ENCODE data around the gene MBNL2.

Gene MBNL2

DNA sequence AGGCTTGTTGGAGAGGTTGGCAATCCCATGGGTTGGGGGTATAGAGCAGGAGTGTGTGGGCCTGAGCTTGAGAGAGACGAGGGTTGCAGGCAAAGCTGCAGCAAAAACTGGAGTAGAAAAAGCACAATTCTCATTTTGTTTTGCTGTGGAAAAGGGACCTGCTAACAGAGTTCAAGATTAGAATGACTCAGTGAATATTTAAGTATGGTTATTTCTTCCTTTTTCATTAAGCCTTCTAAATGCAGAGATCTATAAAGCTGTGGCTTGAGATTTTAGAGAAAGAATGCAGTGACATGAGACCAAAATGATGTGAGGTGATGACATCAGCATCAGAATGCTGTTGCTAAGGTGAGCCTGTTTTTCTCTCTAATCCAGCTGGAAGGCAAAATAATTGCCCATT is 10.8 kb upstream of the MBNL2 start:
- no peak for FAIRE-seq
- DNase-seq (ENCODE audit: low spot score) = no peak

DNA sequence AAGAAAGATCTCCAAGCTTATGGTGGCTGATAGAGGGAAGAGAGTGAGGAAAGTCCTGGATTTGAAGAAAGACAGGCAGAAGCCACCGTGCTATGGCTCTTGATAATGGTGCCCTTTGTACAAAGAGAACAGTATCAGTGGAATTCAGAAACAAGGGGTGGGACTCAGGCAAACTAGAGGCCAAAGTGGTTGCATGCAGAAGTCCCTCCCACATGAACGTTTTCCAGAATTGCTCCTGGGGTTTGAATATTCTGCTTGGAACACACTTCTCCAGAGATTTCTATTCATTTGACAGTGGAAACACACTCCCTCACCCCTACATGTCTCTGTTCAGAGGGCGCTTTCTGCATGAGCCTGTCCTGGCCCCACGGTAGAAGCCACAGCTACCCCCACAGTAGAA is 10.1 kb upstream of the MBNL2 start:
- DNase-seq (ENCODE audit: low spot score) (no peak), FAIRE-seq (no peak)

DNA sequence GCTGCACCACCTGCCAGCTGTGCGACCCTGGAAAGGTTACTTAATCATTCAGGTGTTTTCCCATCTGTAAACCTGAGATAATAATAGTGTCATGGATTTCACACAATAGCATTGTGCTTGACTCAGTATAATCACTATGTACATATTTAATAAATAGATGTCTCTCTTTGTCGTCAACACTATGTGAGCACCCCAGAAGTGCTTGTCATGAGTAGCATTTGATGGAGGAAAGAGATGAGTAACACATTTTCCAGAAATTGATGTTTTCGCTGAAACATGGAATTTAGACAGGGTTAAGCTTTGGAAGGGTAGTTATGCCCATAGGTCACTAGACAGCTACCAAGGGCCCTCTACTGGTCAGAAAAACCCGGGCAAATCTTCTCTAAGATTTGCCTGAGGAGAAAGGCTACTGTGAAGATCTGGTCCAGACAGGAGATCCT is 9.5 kb upstream of the MBNL2 start:
- FAIRE-seq (no peak), DNase-seq (ENCODE audit: low spot score) (no peak)

DNA sequence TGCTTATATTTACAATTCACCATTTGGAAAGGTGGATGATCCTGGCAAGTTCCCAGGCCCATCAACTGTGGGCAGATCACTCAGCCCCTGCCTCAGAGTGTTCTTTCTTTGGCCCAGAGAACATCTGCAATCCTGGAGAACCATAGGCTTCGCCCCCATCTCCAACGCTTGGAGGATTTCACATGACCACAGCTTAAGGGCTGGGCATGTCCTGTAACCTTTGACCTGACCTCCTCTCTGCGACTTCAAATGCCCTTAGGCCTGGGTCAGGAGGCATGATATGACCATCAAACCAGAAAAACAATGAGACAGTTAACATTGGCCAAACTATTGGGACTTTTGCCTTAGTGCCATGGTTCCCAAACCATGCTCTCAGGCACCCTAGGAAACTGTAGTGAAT is 7.2 kb upstream of the MBNL2 start:
- FAIRE-seq (no peak), DNase-seq (ENCODE audit: low spot score) (no peak)

DNA sequence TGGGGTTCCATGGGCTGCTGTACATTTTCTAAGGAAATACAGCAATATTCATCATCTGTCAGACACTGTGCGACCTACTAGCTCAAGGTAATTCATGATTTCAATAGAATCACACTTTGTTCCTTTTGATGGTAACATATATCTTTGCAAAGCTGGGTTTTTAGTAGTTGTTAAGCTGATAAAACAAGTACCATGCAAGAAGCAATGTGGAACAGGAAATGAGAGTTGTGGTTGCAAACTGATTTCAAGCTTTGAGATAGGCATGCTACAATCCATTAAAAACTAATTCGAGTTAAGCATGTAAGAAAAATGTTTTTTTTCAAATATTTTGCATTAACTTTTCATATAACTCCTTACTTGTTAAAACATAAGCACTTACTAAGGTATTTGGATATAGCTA is 6.8 kb upstream of the MBNL2 start:
- no peak for FAIRE-seq
- no peak for DNase-seq (ENCODE audit: low spot score)

DNA sequence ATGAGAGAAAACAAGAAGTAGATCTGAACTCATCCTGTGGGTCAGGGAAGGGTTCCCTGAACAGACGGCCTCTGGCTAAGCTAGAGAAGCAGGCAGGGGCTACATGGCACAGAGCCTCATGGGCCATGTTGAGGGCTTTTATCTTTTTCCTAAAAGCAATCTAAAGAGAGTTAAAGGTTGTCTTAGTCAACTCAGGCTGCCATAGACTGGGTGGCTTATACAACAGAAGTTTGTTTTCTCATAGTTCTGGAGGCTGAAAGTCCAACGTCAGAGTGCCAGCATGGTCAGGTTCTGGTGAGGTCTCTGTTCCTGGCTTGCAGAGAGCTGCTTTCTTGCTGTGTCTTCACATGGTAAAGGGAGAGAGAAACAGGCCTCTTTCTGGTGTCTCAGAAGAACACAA is 2.9 kb upstream of the MBNL2 start:
- FAIRE-seq (no peak), DNase-seq (ENCODE audit: low spot score) (no peak)

DNA sequence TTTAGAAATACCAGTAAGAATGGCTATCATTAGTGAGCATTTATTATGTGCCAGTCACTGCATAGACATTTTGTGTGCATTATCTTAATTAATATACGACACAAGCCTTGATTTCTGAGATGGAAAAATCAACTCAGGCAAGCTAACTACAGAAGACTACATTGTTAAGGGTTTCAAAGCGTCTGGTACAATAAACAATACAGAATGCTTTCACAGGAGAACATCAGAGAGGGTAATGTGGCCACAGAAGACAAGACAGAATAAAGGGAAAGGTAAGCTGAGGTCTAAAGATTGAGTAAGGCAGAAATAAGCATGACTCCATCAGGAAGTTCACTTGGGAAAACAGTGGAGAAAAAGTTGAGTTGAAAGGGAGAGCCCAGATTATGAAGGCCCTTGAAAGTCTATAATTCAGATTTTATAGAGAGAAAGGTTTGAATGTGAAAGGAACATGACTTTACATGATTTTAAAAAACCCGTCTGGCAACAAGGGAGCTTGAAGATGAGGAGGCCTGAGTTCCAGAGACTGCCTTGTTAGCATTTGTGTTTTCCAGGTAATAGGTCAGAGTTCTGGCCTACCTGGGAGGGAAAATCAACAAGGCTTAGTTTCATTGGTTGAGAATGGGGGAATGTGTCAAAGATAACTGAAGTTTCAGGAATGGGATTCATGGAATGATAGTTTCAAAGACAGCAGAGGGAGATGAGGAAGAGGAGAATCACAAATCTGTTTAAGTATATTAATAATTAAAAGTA is 1.8 kb upstream of the MBNL2 start:
- FAIRE-seq = no peak
- DNase-seq (ENCODE audit: low spot score) = no peak

DNA sequence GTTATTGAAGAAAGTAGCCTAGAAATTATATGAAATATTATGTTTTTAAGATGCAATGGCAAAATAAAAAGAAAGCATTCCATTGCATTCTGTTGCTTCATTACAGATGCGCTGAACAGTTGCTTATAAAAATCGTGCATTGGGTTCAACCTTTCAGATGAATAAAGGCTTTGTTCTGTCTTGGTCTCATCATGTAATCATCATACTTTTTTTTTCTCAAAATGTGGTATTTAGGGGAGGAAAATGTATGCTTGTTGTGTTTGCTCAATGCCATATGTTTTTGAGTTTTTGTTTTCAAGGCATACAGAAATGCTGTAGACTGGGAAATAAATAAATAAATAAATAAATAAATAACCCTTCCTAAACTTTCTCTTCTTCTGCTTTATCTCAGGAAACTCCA is 1.1 kb upstream of the MBNL2 start:
- DNase-seq (ENCODE audit: low spot score) (no peak), FAIRE-seq (no peak)

DNA sequence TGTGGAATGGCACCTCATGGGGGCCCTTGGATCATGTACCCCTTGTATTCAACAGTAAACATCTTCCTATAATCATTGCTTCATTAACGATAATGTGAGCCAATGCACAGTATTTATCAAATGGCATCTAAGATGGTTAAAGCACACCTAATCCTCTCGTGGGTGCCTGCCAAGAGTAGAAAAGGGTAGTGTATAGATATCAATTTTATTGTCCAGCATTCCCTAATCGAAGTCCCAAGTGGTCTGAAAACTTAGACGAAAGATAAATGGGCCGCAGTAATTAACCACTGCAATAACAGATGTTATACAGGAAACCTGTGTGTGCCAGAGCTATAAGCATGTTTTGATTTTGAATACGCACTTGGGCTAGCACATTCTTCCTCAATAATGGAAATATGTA is 667 bp upstream of the MBNL2 start:
- FAIRE-seq = no peak
- no peak for DNase-seq (ENCODE audit: low spot score)

DNA sequence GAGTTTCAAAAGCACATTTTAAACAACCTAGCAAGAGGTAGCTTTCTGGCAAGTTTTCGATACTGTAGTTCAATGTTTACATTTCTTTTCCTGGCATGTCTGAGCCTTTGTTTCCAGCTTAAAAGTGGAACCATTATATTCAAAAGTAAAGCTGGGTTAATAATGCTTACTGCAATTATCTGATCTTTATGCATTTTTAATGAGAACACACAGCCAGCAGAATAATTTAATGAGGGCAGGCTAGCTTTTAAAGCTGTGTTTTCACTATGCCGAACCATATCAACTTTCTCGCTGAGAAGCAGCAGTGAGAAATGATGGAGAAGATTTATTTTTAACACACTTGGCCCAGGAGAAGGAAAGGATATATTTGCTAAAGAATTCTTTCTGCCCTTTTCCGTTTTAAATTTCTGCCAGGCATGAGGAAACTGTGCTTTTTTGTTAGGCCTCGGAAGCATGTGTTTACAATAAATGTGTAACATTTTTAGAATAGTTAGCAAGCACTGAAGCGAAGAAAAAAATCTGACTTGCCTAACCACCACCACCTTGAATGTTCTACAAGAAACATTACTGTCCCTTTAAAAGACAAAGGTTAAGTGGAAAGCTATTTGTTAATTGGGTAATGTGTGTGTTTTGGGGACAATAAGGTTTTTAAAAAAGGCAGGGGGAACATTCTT is 1.0 kb downstream of the MBNL2 start:
- DNase-seq (ENCODE audit: low spot score) = no peak
- no peak for FAIRE-seq

DNA sequence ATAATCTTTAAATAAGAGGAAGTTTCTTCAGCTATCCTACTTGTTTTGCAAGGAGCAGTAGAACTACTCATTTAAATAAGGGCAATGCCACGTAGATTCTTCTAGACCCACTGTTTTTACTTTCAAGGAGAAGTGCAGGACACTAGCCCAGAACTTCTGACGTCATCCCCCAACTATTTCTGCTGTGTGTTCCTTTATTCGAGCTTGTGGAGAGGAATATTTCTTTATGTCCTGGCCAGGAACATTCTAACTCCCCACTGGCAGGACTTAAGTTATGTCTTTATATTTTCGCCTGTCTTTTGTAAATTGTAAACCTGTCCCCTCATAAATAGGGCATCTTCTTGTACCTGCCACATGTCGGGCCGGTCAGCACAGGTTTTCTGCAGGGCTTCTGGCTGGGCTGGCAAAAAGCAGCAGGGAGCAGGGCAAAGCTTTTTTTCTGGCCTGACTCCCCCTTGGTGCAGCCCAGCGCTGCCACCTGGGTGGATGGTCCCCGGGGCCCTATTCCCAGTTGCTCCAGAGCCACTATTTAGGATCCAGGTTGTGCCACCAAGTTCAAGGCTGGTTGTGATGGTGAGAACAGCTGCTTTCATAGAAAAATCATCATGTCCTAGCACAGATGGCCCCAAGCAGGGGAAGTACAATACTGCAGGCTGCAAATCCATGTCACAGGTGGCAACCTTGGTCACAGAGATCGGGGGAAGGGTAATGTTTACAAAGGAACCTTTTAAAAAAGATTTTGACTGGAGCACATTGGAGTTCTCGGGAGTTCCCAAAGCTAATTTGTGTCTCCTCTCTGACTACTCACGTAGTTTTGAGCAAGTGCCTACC is 1.8 kb downstream of the MBNL2 start:
- DNase-seq (ENCODE audit: low spot score) = peak; percentile 42
- no peak for FAIRE-seq

DNA sequence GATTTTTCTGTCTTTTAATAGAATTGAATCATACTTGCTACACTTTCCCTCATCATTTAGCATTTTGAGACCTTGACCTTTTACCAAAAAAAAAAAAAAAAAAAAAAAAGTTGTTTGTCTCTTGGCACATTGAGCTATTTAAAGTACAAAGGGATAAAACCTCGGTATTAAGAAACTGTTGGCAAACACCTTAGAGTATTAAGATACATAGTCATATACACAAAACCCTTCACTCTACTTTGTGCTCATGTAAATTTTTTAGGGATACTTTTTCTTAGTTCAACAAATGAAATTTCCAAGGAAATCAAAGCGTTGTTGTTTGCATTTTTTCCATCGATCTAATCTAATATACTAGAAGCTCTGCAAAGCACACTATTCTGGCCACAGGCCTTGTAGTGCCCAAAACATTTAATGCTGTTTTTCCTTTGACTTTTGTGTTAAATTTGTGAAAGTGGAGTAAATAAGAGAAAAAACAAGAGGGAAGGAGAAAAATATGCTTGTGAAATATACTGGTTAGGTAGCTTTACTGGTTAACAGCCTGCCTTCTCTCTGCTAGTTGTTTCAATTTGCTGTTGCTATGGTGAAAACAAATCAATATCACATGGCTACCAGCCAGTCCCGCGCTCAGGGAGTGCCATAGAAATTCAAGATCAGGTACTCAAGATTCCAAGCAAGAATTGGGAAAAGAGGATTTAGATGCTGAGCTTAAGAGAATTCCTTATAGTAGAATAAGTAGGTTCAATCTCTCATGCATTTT is 2.6 kb downstream of the MBNL2 start:
- no peak for FAIRE-seq
- DNase-seq (ENCODE audit: low spot score) = no peak

DNA sequence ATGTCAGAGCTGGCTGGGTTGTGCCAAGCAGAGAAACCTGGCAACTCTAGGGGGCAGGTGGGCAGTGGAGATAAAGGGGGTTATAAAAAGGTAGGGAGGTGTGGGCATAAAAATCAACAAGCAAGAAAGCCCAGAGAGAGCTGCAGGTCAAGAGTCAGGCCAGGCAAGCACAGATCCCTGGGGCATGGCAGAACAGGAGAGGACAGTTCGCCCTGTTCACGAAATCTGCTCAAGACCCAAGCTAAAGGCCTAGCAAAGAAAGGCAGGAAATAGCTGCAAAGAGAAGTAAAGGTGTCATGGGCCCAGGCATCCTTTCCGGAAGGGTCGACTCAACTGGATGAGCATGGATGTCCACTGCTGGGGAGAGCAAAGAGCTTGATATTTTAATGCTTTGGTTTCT is 3.4 kb downstream of the MBNL2 start:
- no peak for DNase-seq (ENCODE audit: low spot score)
- no peak for FAIRE-seq

DNA sequence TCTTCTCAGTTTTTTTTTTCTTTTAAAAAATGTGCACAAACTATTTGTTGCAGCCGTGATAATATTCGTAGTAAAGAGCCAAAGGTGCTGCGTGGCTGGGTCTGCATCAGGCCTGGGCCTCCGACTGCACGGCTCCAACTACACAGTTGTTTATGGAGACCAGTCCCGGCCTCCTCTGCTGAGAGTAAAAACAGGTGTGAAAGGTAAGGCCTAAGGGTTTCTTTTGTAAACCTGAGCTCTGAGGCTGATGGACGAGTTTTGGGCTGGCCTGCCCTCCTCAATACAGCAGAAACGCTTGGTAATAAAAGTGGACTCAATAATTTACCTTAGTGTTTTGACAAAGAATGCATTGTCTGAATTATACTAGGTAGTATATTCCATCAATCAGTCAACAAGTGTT is 3.9 kb downstream of the MBNL2 start:
- no peak for DNase-seq (ENCODE audit: low spot score)
- no peak for FAIRE-seq

DNA sequence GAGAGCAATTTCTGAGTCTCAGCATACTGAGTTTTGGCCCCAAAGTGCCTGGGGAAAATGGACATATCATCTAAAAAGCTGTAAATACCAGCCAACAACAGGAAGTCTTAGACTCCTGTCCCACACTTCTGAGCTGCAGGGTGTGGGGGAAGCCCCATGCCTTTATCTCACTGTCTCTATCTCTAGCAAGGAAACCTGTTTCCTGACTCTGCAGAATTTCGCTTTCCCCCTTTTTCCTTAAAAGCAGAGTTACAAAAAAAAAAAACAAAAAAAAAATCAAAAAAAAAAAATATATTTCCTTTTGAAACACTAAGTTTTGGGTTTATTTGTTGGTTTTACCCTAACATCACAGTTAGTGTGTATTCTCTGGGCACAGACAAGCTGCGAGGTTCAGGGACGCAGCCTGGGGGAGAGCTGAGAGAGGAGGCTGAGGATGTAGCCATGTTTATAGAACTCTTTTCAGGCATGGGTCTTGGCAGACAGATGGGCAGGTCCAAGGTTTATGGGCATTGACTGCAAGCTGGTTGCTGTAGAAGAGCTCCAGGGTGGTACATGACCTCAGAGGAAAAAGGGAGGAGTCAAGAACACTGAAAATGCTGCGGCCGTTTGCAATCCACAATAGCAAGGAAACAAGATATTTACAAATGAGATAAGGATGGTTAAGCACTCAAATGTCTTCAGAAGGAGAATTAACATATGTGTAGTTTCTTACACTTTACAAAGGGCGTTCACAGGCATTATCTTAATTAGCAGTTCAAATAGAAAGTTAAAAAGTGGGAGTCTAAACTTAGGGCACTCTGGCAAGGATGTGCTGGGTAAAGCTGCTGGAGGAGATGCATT is 4.9 kb downstream of the MBNL2 start:
- DNase-seq (ENCODE audit: low spot score) (no peak), FAIRE-seq (no peak)

DNA sequence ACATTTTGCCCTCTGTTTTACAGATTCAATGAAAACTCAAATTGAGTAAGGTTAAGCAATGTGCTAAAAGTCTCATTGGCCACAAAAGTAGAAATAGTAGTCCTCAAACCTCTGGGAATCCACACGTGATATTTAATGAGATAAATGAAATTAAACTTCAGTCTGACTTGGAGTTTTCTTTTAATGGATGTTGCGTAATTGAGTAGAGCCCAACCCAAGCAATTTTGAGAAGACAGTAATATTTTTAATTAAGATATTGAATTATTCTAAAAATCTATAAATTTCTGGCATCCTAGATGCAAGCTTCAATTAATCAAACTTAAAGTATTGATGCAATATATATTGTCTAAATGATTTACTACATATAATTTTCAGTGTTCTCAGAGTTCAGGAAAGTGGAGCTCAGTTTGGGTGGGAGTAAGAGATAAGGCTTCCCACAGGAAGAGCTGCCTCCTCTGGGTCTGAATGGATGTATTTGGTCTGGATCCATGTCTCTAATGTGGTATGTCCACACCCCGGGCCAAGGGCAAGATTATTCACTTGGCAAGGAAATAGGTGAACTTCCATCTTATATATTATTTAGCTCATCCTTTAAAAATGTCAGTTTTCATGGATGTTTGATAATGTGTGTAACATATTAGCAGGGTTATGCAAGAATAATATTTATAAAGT is 6.9 kb downstream of the MBNL2 start:
- no peak for FAIRE-seq
- no peak for DNase-seq (ENCODE audit: low spot score)

DNA sequence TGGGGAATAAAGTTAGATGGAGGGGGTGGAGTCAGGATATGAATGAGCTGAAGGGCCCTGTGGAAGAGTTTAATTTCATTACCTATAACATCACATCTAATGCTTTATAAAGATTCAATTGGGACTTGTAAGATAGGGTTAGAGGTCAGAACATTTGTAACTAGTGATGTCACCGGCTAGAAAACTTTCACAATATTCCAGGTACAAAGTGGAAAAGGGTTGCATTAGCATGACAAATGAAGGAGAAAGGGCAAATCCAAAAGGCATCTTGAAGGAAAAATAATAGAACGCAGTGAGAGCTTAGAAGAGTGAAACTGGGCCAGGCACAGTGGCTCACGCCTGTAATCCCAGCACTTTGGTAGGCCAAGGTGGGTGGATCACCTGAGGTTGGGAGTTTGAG is 7.6 kb downstream of the MBNL2 start:
- FAIRE-seq = no peak
- DNase-seq (ENCODE audit: low spot score) = no peak

DNA sequence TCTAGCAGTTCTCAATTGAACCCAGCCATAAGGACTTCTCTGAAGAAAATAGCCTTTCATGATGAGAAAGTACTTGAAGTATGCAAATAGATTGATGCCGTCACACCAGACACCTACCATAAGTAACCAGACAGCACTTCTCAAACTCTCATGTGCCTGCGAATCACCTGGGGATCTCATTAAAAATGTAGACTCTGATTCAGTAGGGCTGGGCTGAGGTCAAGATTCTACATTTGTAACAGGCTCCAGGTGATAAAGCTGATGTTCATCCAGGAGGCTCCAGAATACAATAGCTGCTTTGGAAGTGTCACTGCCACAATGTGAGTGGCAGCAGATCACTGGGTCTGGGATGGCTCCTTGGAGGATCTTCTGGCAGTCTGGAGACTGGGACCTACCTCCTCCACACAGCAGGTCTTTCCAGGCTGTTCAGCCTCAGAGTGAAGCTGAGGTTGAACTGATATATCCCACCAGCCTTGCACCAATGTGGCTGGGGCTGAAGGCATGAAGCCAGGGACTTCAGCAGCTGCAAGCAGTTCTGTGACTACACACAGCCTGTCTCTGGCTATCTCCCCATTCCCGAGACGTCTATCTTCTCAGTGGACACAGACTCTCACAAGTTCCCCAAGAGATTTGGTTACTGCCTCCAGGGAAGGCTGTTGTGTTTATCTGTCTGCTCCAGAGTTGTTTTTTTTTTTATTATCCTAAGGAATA is 9.1 kb downstream of the MBNL2 start:
- no peak for DNase-seq (ENCODE audit: low spot score)
- FAIRE-seq = no peak

DNA sequence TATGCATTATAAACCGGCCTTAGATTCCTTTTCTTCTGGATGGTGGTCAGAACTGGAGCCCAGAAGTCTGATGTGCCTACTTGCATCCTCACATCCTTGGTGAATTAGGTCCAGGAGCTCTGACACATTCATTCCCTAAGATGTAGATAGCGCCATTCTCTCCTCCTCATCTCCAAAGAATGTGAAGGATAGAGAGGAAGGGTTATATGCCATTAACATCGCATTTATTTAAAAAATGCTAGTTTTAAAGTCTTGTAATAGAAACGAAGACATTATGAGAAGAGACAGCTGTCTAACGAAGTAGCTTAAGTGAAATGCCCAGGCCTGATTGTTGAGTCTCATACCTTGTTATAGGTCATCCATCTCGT is 9.7 kb downstream of the MBNL2 start:
- DNase-seq (ENCODE audit: low spot score) = no peak
- no peak for FAIRE-seq

DNA sequence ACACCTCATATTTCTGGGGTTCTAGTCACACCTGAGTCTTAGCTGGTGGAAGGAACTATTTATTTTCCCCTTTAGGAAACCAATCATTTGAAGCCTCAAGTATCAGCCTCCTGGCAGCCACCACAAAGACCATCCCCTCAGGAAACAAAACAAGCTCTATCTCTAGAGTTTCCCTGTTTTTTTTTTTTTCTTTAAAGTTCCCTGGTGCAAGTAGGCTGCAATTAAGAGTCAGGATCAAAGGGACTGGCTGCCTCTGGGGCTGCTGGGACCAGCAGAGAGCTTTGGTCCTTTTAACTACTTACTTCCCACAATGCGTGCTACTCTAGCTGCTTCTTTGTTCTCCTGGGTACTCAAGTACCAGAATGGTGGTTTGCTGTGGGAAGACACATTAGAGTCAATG is 11.4 kb downstream of the MBNL2 start:
- FAIRE-seq (no peak), DNase-seq (ENCODE audit: low spot score) (no peak)
